ENCODE measurements around the gene OR5P2. TPM values are rescaled to one million over a fixed set of nuclear protein-coding genes. Genes with fewer than 3 reads are reported as not detected.

OR5P2 gene, protein sequence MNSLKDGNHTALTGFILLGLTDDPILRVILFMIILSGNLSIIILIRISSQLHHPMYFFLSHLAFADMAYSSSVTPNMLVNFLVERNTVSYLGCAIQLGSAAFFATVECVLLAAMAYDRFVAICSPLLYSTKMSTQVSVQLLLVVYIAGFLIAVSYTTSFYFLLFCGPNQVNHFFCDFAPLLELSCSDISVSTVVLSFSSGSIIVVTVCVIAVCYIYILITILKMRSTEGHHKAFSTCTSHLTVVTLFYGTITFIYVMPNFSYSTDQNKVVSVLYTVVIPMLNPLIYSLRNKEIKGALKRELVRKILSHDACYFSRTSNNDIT
- total RNA-seq: not detected

- no peak for DNase-seq
- Histone ChIP-seq H3K4me1 (no peaks in the 10 kb centered on the region), H3K36me3 (no peaks in the 10 kb centered on the region), H3K4me3 (replicated peaks in 1 of 3) (no peak within 1 kb of the TSS), H3K27ac (no peak within 1 kb of the TSS), H3K27me3 (no peaks in the 10 kb centered on the region), H3K9me3 (no peaks in the 10 kb centered on the region)
- 88 to 93% methylated on average over 5 of the region's 5 CpGs for WGBS, 2 donors
- TF ChIP-seq, protein P1, sequence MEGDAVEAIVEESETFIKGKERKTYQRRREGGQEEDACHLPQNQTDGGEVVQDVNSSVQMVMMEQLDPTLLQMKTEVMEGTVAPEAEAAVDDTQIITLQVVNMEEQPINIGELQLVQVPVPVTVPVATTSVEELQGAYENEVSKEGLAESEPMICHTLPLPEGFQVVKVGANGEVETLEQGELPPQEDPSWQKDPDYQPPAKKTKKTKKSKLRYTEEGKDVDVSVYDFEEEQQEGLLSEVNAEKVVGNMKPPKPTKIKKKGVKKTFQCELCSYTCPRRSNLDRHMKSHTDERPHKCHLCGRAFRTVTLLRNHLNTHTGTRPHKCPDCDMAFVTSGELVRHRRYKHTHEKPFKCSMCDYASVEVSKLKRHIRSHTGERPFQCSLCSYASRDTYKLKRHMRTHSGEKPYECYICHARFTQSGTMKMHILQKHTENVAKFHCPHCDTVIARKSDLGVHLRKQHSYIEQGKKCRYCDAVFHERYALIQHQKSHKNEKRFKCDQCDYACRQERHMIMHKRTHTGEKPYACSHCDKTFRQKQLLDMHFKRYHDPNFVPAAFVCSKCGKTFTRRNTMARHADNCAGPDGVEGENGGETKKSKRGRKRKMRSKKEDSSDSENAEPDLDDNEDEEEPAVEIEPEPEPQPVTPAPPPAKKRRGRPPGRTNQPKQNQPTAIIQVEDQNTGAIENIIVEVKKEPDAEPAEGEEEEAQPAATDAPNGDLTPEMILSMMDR (IDR thresholded peaks at IDR 0.05): no peak
- TF ChIP-seq POLR2A (IDR thresholded peaks at IDR 0.05): no peak
- intact Hi-C loops (cut with DNase I): no loop called here
Observed at GRCh38 chr11:7796842-7797241, at the start of gene OR5P2. TSS of gene OR5P2 (minus strand) at chr11:7796942. CDS start at chr11:7796942, 0 bp downstream.

GRCh38 chr11:7846003-7846402 is 49.3 kb upstream of the OR5P2 start:
- Histone ChIP-seq H3K4me3 (replicated peaks in 1 of 3) (no peak overlapping the region), H3K4me1 (no peaks in the 10 kb centered on the region), H3K9me3 (no peaks in the 10 kb centered on the region), H3K27me3 (no peaks in the 10 kb centered on the region), H3K36me3 (no peaks in the 10 kb centered on the region), H3K27ac (no peak overlapping the region)
- intact Hi-C loops (cut with DNase I): no loop called here
- 86 to 91% methylated on average over 3 of the region's 3 CpGs for WGBS, 2 donors
- TF ChIP-seq POLR2A (IDR thresholded peaks at IDR 0.05): no peak
- TF ChIP-seq, protein P1 (IDR thresholded peaks at IDR 0.05): no peak
- no peak for DNase-seq

GRCh38 chr11:7844986-7845385 is 48.2 kb upstream of the OR5P2 start:
- 47 to 52% methylated on average over 3 of the region's 3 CpGs for WGBS, 2 donors
- intact Hi-C loops (cut with DNase I): no loop called here

DNA sequence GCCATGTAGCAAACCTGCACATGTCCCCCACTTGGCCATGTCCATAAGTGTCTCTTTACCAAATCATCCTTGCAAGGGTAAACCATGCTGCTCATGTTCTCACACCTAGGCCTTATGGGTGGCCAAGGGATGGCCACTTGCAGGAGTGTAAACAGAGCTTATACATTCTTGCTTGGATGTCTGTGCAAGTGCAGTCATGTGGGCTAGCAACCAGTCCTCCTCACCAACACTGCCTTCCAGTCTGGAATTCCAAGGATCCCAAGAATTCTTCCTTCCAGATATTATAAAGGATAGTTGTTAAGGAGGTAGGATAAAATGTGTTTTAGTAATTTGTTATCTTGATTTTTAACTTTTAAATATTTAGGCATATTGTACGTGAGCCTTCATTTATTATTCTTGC is 47.8 kb upstream of the OR5P2 start:
- DNase-seq: no peak
- Histone ChIP-seq H3K27me3 (no peaks in the 10 kb centered on the region), H3K4me1 (no peaks in the 10 kb centered on the region), H3K36me3 (no peaks in the 10 kb centered on the region), H3K27ac (no peak overlapping the region), H3K9me3 (no peaks in the 10 kb centered on the region), H3K4me3 (replicated peaks in 1 of 3) (no peak overlapping the region)
- intact Hi-C loops (cut with DNase I): no loop called here
- 43 to 74% methylated on average over 1 of the region's 1 CpG for WGBS, 2 donors
- no peak for TF ChIP-seq POLR2A (IDR thresholded peaks at IDR 0.05)
- TF ChIP-seq, protein P1 (IDR thresholded peaks at IDR 0.05): no peak

More at GRCh38 chr11:7844986-7845385, 48.2 kb upstream of the OR5P2 start:
- Histone ChIP-seq H3K4me1 (no peaks in the 10 kb centered on the region), H3K27me3 (no peaks in the 10 kb centered on the region), H3K36me3 (no peaks in the 10 kb centered on the region), H3K4me3 (replicated peaks in 1 of 3) (no peak overlapping the region), H3K9me3 (no peaks in the 10 kb centered on the region), H3K27ac (no peak overlapping the region)
- DNase-seq: no peak
- TF ChIP-seq, protein P1 (IDR thresholded peaks at IDR 0.05): no peak
- no peak for TF ChIP-seq POLR2A (IDR thresholded peaks at IDR 0.05)

- intact Hi-C loops (cut with DNase I): no loop called here
- no peaks in the 10 kb centered on the region for H3K36me3 ChIP-seq
- no peaks in the 10 kb centered on the region for H3K27me3 ChIP-seq
- no peaks in the 10 kb centered on the region for H3K4me1 ChIP-seq
- H3K27ac ChIP-seq: no peak overlapping the region
- no peak for DNase-seq
- H3K9me3 ChIP-seq: no peaks in the 10 kb centered on the region
- 76 to 80% methylated on average over 2 of the region's 2 CpGs for WGBS, 2 donors
- H3K4me3 ChIP-seq (replicated peaks in 1 of 3): no peak overlapping the region
- TF ChIP-seq POLR2A (IDR thresholded peaks at IDR 0.05): no peak
- TF ChIP-seq, protein P1 (IDR thresholded peaks at IDR 0.05): no peak
Observed at GRCh38 chr11:7840578-7840977, 43.8 kb upstream of the OR5P2 start.
